OCI-M2 (cell line): ENCODE data around the gene MCUB.

Experiments used
- DNase-seq: peaks from one replicate; lab custom pipeline; 2025; ENCODE audit not compliant: unreplicated experiment; lab: John Stamatoyannopoulos, UW

MCUB gene

DNA sequence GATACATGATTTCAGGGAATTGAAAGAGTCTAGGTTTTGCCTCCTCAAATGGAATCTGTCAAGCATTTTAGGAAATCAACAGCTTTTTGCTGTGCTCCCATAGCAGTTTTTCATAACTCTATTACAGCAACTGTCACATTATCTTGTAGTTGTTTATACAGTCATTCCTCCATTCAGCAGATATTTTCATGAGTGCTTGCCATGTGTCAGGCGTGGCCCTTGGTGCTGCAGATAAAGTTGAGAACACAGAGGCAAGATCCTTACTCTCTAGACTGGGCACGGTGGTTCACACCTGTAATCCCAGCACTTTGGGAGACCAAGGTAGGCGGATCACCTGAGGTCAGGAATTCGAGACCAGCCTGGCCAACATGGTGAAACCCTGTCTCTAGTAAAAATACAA is 67.3 kb downstream of the MCUB start:
- DNase-seq: no peak

DNA sequence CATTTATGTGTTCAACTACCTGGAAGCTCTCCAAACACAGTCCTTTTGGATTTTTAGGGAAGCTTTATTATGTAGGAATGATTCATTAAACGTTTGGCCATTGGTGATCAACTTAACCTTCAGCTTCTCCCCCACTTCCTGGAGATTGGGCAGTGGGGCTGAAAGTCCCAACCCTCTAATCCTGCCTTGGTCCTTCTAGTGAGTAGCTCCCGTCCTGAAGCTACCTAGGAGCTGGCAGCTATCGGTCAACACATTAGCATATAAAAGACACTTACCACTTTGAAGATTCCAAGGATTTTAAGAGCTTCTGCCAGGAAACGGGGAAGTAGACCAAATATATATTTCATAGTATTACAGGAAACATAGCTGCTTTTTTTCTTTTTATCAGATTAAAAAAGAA is 69.7 kb downstream of the MCUB start:
- no peak for DNase-seq

DNA sequence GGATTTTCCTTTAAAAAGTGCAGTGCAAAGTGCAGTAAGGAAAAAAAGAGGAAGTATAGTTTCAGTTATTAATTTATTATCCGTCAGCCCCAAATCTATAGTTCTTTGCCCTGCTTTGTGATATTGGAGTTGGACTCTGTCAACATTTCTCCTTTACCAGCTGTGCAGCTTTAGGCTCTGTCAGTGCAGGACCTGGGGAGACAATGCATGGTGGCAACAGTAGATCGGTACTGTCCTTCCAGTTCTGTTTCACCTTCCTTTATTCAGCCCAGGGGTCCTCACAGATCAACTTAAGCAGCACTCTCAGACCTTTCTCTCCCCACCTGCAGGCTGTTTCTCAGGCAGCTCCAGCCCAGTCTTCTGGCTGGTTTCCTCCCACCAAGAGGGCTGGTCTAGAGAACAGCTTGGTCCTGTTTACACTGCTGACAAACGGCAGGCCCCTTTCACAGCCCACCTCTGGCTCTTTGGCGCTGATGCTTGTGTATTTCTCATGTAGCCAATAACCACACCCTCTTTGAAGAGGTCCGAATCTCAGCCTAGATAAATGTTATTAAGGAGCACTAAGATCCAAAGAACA is 71.6 kb downstream of the MCUB start:
- no peak for DNase-seq

DNA sequence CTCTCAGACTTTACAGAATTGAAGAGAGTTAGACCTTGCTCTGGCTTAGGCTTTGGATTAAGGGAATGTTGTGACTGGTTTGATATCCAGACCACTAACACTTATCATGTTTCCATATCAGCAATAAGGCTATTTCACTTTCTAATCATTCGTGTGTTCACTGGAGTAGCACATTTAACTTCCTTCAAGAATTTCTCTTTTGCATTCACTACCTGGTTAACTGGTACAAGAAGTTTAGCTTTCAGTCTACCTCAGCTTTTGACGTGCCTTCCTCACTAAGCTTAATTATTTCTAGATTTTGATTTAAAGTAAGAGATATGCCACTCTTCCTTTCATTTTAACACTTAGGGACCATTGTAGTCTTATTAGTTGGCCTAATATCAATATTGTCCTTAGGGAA is 80.6 kb downstream of the MCUB start:
- DNase-seq: no peak

DNA sequence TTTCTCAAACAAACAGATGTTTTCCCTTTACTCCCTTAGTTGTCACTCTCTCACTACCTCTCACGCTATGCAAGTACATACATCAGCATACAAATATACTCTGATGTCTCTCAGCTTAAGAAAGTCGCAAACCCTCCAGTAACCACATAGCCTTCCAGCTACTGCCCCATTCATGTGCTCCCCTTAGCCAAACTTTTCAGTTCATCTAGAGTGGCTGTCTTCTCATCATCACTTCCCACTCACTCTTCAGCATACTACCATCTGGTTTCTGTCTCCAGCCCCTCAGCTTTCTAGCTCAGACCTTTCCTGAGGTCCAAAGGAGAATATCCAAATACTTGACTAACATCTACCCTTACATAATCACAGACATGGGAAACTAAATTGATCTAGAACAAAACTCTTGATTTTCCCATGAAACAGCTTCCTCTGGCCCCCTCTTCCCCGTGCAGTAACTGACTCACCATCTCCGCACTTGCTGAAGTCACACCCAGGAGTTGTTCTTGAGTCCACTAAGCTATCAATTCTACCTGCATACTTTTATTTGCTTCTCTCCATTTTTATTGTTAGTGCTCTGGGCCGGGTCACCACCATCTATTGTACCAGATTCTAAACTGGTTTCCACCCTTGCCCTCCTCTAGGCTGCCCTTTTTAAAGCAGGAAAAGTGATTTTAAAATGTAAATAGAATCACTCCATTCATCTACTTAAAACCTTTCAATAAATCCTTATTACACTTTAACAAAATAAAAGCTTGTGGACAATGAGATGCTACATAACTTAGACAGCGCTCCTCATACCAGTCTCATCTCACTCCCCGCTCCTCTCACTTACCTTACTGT is 86.0 kb downstream of the MCUB start:
- no peak for DNase-seq

DNA sequence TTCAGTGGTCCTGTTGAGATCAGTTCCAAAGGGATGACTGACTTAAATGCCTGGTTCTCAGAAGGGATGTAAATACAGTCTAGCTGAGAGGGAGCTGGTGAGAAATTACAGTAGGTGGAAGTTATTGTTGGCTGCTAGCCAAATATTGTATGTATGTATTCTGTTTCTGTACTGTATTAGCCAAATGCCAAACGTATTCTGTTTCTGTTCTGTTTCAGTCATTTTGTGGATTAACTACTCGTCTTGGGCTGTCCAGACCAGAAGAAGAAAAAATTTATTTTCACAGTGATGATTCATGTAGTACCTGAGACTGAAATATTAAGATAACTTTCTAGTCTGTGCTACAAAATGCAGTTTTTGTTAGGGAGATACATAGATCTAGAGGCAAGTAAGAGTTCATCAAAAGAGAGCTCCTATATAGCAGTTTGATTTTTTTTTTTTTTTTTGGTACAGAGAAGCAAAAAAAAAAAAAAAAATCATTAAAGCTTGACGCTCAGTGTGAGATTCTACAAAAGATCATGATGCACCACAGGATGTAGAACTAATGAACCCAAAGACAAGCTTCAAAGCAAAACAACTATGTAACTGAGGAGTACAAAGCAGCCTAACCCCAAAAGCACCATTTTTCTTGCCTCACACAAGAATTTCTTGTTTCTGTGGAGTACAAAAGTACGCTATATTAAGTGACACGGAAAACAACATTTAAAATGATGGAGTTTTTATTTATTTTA is 88.4 kb downstream of the MCUB start:
- no peak for DNase-seq

DNA sequence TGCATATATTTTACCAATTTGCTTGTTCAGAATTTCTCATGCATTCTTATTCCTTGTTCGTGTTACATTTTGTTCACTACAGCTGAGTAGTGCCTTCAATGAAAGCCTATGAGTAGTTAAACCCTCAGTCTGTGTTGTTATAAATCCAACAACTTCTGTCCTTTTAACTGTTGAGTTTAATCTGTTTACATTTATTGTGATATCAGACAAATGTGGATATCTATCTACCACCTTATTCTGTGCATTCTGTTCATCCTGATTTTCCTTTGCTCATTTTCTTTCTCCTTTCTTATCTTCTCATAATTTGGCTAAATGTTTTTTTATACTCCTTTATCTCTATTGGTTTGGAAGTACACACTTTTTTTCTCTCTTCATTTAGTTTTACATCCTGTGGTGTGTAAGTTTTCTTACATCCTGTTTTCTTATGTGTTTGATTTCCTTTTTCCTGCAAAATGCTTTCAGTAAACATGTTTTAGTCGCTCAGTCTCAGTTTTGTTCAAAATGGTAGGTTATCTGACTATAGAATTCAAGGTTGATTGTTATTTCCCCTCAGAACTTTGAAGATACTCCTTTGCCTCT is 89.0 kb downstream of the MCUB start:
- no peak for DNase-seq

DNA sequence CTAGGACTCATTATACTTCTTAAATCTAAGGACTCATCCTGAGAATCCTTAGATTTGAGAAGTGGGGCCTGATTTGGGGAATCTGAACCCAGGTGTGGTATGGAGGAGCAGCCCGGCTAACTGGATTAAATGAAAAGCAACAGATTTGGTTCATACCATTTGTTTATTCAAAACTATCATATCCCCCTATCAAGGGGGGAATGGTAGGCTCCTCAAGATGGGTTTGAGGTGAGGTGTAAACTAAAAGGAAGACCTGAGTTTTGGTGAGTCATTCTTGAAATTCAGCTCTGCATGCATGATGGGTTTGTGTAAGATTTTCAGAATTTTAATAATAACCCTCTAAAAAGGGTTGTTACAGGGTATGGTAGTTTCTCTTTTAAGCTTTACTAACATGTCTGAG is 89.8 kb downstream of the MCUB start:
- no peak for DNase-seq

DNA sequence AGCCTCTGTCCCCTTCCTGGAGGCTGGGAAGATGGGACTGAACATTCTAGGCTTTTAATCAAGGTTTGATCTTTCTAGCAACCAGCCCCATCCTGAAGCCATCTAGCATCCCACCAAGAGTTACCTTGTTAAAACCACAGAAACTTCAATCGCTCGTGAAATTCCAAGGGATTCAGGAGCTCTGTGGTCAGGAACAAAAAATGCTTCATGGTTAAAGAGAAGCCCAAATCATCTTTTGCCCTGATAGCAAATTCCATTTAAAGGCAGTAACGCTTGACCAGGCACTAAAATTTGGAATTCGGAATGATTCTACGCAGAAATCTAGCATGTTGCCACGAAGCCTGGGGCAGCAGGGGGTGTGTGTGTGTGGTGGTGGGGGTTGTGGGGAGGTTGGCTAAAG is 95.3 kb downstream of the MCUB start:
- no peak for DNase-seq

DNA sequence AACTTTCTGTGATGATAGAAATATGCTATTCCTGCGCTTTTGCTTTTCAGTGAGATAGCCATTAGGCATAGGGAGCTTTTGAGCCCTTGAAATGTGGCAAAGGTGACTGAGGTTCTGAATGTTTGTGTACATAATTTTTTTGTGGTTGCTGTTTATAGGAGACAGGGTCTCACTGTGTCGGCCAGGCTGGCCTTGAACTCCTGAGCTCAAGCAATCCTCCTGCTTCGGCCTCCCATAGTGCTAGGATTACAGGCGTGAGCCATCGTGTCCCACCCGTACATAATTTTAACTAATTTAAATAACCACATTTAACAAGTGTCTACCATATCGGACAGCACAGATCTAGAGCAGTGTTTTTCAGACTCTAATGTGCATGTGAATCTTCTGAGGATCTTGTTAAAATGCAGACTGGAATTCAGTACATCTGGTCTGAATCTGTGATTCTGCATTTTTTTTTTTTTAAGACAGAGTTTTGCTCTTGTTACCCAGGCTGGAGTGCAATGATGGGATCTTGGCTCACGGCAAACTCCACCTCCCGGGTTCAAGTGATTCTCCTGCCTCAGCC is 97.9 kb downstream of the MCUB start:
- DNase-seq: no peak

DNA sequence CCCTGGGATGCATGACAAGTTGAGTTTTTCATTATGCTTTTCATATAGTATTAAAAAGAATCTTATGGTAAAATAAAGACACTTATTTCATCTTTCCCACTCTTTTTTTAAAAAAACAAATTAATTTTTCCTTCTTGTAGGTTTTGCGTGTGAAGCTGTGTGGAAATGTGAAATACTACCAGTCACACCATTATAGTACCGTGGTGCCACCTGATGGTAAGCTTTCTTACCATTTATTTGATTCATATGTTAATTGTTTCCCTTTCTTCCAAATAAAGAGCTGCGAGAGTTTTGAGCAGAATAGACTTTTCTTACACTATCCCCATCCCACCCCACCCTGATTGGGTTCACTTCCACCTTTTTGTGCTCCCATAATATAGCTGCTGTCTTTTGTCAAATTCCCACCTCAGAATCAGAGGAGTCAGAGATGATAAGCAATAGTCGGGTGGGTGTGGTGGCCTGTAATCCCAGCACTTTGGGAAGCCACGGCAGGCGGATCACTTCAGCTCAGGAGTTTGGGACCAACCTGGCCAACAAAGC is 98.9 kb downstream of the MCUB start:
- DNase-seq: no peak

DNA sequence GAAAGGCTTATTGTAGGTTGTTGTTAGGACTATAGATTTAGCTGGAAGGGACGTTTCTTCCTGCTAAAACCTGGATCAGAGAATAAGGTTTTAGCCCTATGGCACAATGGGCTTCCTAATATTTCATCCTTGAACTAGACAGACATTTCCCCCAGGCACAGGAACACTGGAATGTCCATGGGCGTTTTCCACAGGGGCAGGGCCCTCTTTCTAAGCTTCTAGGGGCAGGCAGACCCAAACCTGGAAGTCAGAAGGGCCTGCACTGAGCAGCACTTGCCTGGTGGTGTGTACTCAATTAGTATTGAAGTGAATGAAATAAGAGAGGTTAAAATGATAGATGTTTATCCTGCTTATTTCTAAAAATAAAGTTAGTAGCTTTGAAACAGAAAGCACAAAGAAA is 102.1 kb downstream of the MCUB start:
- DNase-seq: no peak

DNA sequence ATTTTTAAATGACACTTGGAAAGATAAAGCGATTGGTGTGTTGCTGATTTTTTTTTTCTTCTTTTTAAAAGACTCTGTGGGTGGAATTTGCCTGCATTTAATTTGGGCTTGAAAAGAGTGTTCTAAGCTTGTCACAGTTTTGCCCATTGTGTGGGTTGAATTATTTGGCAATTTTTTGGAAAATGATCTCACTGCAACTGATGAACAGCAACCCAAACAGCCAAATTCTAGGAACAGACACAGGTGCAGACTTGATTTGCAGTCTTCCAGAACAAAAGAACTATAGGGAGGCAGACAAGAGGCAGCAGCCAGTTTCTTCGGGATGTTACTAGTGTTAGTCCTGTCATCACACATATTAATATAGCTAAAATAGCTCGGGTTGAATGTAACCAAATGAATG is 102.7 kb downstream of the MCUB start:
- no peak for DNase-seq

DNA sequence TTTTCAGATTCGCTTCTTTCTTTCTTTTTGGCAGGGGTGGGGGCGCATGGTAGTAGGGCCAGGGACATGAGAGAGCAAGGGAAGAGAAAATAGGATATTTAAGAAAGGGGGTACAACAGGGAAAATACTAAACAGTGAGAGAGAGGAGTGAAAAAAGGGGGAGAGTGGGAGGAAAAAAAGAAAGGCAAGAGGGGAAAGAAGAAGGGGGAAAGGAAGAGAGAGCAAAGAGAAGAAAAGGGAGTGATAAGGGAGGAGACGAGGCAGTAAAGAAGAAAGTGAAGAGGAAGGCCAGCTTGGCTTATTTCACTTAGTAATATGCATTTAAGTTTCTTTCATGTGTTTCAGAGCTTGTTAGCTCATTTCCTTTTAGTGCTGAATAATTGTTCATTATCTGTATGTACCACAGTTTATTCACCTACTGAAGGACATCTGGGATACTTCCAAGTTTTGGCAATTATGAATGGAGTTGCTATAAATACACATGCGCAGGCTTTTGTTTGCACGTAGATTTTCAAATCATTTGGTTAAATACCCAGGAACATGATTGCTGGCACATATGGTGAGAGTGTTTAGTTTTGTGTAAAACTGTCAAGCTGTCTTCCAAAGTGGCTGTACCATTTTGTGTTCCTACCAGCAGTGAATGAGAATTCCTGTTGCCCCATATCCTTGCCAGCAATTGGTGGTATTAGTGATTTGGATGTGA is 105.9 kb downstream of the MCUB start:
- no peak for DNase-seq

DNA sequence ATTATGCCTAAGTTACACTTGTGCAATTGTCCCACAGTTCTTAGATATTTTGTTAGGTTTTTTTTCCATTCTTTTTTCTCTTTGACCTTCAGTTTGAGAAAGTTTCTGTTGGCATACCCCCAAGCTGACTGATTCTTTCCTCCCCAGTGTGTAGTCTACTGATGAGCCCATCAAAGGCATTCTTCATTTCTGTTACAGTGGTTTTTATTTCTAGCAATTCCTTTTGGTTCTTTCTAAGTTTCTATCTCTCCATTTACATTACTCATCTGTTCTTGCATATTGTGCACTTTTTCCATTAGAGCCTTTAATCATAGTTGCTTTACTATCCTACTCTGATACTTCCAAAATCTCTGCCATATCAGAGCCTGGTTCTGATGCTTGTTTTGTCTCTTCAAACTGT is 111.3 kb downstream of the MCUB start:
- DNase-seq: no peak

DNA sequence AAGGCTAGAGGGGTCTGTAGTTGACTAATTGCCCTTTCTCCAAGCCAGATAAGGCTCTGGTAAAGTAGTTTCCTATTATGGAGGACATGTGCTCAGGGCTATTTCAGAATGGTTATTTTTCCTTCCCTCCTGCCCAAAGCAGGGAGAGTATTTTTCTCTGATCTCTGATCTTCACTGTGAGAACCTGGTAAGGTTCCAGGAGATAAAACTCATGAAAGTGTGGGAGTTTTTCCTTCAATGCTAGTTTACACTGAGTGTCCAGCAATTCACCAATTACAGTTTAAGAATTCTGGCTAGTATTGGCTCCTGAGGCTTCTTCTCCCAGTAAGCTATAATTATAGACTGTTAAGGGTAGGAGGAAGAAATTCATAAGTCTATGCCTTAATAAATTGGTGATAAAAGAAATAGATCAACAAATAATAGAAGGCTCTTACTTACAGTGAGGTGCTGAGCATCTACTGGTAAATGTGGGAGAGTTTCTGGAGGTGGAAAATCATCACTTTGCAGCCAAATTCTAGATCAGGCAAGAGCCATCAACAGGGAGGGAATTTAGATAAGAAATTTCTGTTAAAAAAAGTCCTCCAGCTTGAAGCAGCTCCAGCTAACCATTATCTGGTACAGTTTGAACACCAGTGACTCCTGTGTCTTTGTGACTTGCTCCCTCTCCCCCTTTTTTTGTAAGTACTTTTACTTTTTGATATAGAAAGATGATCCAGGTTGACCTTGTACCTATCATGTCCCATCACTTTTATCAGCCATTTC is 112.3 kb downstream of the MCUB start:
- DNase-seq: no peak

DNA sequence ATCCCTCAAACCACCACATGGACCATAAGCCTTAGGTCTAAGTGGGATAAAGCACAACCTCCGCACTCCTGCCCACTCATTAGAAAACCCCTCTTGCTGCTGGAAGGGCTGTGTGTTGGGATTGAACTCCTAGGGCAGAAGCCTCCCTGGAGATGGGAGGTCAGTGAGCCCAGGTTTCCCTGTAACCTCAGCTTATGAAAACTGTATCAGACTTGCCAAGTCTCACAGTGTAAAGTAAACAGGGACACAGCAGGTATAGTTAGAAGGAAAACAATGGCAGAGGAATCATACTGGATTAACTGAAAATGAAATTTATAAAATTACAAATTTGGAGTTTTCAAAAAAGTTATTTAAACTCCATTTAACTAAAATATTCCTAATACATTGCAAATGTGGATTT is 113.3 kb downstream of the MCUB start:
- no peak for DNase-seq

DNA sequence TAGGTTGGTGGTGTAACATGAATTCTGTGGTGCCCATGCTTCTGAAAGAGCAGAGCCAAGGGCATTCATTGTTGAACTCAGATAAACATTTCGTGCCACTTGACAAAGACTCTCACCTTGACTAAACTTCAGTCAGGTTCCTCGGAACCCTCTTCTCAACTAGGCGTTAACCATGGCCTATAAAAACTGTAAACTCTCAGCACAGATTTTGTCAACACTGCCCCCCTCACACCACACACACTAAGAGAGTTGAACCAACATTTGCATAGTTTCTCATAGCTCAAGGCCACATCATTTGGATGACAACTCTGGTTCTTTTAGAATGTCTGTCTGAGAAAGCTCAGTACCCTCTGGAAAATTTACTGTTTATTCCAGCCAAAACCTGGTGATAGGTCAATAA is 115.1 kb downstream of the MCUB start:
- no peak for DNase-seq

DNA sequence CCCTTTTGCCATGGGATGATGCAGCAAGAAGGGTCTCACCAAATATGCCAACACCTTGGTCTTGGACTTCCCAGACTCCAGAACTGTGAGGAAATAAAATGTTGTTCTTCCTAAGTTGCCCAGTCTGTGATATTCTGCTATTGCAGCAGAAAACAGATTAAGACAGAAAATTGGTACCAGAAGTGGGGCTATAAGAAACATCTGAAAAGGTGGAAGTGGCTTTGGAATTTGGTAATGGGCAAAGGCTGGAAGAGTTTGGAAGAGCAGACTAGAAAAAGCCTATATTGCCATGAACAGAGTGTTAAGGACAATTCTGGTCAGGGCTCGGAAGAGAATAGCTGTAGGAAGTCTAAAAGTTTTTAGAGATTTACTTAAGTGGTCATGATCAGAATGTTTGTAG is 115.8 kb downstream of the MCUB start:
- DNase-seq: no peak

DNA sequence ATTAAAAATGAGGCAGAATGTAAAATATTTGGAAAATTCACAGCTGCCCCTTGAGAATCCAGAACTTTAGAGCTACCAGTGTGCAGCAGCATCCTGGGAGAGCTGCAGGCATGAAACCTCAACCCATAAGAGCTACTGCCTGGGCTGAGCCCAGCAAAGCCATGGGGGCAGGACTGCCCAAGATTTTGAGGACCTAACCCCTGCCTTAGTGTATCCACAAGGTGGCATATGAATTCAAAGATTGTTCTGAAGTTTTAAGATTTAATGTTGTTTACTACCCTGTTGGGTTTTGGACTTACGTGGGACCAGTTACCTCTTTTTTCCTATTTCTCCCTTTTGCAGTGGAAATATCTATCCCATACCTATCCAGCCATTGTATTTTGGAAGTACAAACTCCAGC is 116.8 kb downstream of the MCUB start:
- no peak for DNase-seq
